Prostate gland (tissue), 2 donors: Measurements from ENCODE around the gene TRIM64C.
"Not testable (repeated sequence)": the region's sequence is repeated elsewhere in the genome, so short reads cannot be mapped to it uniquely, and the experiment has no call there.

ENCODE experiments used
- CTCF ChIP-seq, 4 experiments: fragments of 200-600 bp in 2 of 4; fragments of 450-650 bp in 2 of 4; sonication (generic) in 2 of 4; IDR thresholded peaks; 1 replicate in 3 of 4; 2 replicates in 1 of 4; pipeline ENCODE4 v1.5.1; 2016 to 2019; ENCODE audit warnings: antibody characterized with exemption in 4 of 4, mild to moderate bottlenecking in 2 of 4, moderate library complexity in 2 of 4
- POLR2A ChIP-seq: fragments of 450-650 bp; IDR thresholded peaks from one replicate; pipeline ENCODE4 v1.6.1; 2016; ENCODE audit warnings: antibody characterized with exemption, mild to moderate bottlenecking

- not testable (repeated sequence) for TF ChIP-seq CTCF (IDR thresholded peaks at IDR 0.05); POLR2A
Measured at GRCh38 chr11:49059012-49059411, at the start of gene TRIM64C.
